G401 (cell line): ENCODE data around the gene MED13. TPM values are rescaled to one million over a fixed set of nuclear protein-coding genes. Genes with fewer than 3 reads are reported as not detected.
"Not testable (repeated sequence)": the region's sequence is repeated elsewhere in the genome, so short reads cannot be mapped to it uniquely, and the experiment has no call there.

Experiments
- DNase-seq: peaks from one replicate; pipeline ENCODE4 v3.0.0-alpha.2; 2015; ENCODE audit warnings: low spot score
- in situ Hi-C: cut with HindIII; loops from 2 replicates; pipeline ENCODE4 v1.10.0; 2016; ENCODE audit warnings: low sequenced_read_pairs, mixed read lengths
- total RNA-seq: library from RNA; depleted of rRNA; stranded (reverse); fragments of >200 nt; shearing (Covaris generic); gene quantifications from 2 replicates; pipeline ENCODE4 v1.2.3, GENCODE V29; 2014

The MED13 gene
- total RNA-seq, 1 experiment from 2014 or later, result 14.8 TPM

GRCh38 chr17:62091804-62092203 is 26.7 kb upstream of the MED13 start:
- in situ Hi-C loops, result no loop called here
- no peak for DNase-seq

DNA sequence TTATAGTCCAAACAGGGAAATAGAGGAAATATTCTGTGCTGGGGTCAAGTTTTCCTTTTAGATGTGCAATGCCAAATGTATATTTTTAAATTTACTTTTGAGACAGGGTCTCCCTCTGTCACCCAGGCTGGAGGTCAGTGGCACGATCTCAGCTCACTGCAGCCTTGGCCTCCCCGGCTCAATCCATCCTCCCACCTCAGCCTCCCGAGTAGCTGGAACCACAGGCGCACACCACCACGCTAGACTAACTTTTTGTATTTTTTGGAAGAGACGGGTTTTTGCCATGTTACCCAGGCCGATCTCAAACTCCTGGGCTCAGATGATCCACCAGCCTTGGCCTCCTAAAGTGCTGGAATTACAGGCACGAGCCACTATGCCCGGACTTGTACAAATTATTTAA is 25.8 kb upstream of the MED13 start:
- in situ Hi-C loops, result no loop called here
- no peak for DNase-seq

DNA sequence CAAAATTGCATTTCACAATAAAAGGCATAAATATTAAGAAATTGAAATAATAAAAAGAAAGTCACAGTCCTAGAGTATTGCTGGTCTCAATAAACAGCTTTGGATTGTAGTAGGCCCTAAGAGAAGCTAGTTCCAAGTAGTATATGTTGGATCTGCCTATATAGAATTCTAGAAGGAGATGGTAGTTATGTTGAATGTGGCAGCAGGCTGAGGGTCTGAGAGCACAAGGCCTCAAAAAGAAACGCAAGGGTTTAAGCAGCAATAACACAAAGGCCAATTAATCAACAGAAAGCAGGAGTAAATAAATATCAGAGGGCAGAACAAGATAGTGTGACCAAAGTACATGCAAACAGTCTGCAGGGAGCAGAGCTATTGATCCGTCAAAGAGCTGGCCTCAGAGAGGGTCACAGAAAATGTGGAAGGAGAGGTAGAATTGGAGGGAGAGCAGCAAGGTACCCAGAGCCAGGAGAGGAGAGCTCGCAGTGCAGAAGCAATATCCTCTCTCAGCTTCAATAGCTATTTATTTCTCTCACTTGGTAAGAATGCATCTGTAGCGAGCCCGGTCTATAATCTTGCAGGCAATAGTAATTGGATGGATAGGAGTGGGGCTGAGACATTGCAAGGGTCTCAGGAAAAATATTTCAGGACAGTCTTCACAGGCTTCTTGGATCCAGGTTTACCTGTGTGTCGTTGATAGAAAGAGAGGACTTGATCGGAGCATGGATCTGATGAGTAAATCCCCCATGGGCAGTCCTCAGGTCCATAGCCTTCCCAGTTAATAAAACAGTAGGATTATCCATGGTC is 25.1 kb upstream of the MED13 start:
- DNase-seq, result no peak

GRCh38 chr17:62089334-62089733 is 24.3 kb upstream of the MED13 start:
- DNase-seq, result no peak
- in situ Hi-C loops, result no loop called here

More for the DNA sequence above, 25.1 kb upstream of the MED13 start:
- in situ Hi-C loops, result no loop called here

GRCh38 chr17:62086737-62087136 is 21.7 kb upstream of the MED13 start:
- no peak for DNase-seq
- in situ Hi-C loops, result no loop called here

DNA sequence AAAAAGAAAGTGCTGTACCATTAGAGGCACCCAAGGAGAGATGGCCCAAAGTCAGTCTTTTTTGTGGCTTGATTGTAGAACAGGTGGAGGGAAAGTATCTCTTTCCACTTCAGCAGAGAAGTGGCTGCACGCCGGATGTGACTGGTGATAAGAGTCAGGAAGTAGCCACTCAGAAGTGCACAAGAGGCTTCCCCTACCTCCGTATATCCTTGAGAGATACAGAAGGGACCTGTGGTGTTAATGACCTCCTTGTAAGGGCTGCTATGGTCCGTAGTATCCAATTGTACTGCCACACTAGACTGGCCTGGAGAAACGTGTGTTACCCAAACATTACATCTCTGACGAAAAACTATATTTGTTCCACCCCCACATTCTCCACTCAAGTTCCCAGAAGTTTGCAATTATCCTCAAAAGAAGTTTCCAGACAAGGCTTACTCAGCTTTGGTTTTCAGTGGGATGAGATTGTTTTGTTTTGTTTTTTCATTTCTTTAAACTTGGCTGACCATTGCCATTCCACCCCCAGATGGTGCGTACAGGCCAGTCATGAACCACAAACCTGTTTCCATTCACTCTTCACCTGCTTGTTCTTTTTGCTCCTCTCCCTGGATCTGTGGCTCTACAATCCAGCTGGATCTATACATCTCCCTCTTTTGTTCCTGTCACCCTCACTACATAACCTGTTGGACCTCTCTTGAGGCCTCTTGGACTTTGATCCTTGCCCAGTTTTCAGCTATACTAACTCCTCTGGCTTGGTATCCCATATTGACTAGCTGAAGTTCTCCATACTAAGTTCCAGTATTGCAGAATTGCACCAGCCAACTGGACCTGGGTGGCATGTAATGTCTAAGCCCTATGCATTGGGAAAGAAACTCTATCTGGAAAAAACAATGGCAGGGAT is 20.7 kb upstream of the MED13 start:
- DNase-seq, result no peak
- in situ Hi-C loops, result no loop called here

DNA sequence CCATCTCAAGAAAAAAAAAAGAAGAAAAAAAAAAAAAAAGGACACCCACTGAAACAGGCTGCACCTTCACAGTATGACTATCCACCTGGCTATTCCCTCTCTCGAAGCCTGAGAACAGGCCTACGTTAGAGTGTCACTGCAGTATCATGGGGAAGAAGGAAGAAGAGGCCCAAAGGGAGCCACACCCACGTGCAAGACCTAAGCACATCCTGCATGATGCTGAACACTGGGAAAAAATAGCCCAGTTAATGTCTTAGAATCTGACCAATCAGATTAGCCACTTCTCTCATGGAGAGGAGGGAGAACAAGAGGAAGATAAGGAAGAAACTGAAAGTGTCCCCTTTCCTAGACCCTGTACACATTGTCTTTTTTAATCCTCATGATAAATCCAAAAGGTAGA is 19.5 kb upstream of the MED13 start:
- no peak for DNase-seq
- in situ Hi-C loops, result no loop called here

DNA sequence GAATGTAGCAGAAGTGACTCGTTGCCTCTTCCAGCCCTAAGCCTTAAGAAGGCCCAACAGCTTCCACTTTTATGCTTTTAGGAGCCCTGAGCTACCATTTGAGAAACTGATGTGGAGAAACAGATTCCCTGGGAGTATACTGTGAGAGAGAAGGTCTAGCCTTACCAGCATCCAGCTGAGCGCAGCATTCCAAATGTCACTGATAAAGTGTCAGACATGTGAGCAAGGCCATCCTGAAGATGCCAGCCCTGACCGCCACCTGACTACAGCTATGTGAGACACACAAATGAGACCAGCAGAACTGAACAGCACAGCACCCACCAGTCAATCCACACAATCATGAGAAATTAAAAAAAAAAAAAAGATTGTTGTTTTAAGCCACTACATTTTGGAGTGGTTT is 18.6 kb upstream of the MED13 start:
- DNase-seq, result no peak
- in situ Hi-C loops, result no loop called here

- in situ Hi-C loops, result no loop called here
Measured at GRCh38 chr17:62080647-62081046, 15.6 kb upstream of the MED13 start.

DNA sequence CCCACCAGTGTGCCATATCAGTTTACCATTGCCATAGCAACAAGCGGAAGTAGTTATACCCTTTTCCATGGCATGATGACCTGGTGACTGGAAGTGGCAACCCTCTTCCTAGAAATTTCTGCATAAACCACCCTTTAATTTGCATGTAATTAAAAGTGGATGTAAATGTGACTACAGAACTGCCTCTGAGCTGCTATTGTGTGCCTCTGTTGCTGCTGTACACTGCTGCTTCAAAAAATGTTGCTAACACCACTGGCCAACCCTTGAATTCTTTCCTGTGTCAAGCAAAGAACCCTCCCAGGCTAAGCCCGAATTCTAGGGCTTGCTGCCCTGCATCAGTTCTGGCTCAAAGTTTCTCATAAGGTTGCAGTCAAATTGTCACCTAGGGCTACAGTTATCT is 12.9 kb upstream of the MED13 start:
- in situ Hi-C loops, result no loop called here

More at GRCh38 chr17:62080647-62081046, 15.6 kb upstream of the MED13 start:
- DNase-seq, result no peak

DNA sequence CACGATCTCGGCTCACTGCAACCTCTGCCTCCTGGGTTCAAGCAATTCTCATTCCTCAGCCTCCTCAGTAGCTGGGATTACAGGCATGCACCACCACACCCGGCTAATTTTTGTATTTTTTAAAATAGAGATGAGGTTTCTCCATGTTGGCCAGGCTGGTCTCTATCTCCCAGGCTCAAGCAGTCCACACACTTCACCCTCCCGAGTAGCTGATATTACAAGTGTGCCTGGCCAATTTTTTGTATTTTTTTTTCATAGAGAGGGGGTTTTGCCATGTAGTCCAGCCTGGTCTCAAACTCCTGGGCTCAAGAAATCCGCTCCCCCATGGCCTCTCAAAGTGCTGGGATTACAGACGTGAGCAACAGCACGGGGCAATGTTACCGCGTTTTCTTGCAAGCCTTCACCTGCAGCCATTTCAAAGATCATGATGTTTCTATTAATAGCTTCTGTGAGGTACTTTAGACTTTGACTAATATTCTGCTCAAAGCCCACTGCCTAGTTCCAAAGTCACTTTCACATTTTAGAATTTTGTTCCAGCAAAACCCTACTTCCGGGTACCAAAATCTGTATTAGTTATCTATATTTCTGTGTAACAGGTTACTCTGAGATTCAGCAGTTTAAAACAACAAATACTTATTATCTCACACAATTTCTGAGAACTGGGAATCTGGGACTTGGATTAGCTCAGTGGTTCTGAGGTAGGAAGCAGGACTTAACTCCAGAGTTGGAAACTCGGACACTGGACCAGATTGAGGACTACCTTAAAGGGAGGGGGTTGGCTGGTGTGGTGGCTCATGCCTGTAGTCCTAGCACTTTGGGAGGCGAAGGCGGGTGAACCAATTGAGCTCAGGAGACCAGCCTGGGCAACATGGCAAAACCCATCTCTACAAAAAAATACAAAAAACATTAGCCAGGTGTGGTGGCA is 12.0 kb upstream of the MED13 start:
- in situ Hi-C loops, result no loop called here
- no peak for DNase-seq

More for the DNA sequence above, 12.9 kb upstream of the MED13 start:
- DNase-seq, result no peak

DNA sequence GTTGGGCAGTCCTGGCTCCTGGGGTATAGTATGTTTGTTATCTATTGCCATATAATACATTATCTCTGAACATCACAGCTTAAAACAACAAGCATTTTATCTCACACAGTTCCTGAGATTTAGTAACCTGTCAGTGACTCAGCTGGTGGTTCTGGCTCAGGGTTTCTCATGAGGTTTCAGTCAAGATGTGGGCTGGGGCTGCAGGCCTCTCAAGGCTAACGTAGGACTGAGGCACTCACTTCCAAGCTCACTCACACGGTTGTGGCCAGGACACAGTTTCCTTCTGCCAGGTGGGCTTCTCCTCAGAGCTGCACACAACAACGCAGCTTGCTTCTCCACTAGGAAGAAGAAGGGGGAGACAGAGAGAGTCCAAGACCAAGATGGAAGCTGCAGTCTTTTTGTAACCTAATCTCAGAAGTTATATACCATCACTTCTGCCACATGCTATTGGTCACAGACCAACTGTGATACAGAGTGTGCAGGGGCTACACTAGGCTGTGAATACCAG is 10.3 kb upstream of the MED13 start:
- in situ Hi-C loops, result no loop called here
- DNase-seq, result no peak

- no peak for DNase-seq
- in situ Hi-C loops, result no loop called here
Measured at GRCh38 chr17:62073993-62074392, 8.9 kb upstream of the MED13 start.

DNA sequence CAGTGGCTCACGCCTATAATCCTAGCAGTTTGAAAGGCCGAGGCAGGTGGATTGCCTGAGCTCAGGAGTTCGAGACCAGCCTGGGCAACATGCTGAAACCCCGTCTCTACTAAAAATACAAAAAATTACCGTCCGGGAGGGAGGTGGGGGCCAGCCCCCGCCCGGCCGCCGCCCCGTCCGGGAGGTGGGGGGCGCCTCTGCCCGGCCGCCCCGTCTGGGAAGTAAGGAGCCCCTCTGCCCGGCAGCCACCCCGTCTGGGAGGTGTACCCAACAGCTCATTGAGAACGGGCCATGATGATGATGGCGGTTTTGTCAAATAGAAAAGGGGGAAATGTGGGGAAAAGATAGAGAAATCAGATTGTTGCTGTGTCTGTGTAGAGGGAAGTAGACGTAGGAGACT is 7.8 kb upstream of the MED13 start:
- in situ Hi-C loops, DNase-seq: not testable (repeated sequence)

GRCh38 chr17:62070900-62071299 is 5.8 kb upstream of the MED13 start:
- no peak for DNase-seq
- in situ Hi-C loops, result no loop called here

DNA sequence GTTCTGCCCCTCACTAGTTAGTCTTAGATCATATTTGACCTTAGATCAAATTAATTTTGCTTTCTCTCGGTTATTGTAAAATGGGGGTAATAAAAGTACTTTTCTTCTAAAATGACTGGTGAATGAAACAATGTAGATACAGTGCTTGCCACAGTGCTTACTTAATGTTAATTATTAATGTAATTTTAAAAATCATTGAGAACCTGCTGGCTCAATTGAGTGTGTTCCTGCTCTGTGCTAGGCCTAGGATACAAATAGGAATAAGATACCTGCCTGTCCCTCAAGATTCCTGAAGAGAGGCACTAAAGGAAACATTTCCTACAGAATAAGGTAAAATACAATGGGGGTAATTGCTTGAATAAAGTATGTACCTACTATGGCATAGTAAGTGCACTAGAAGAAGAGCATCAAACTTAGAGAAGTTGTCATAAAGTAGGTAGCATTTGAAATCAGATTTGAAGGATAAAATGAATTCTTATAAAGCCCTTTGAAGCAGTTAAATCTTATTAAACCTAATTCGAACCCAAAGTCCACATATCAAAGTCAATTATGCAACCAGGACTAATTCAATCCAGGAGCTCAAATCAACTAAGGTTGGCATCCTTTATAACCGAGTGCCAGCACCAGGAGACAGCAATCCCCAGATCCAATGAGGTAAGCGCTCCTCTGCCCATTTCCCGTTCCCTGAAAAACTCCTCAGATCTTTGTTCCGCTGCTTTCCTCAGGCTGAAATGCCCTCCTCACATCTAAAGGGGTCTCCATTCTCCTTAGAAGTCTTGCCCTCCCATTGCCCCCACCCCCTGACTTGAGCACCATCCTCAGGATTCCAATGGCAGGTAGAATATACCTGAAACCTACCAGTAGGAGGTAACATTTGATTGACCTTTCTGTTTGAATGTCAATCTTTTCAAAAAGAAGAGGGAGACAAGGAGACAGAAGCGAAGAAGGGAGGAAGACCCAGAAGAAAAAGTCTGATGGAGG is 2.4 kb upstream of the MED13 start:
- in situ Hi-C loops, result no loop called here
- no peak for DNase-seq

- peak; percentile 97 for DNase-seq
- in situ Hi-C loops, result no loop called here
Measured at GRCh38 chr17:62065611-62066468, 762 bp upstream of the MED13 start.
